Stimulated activated CD8-positive, alpha-beta memory T cell treated with anti-CD3 and anti-CD28 coated beads, Interleukin-15, amount 100 ng/mL, for 48 hours (primary cell): Measurements from ENCODE around the gene PGPEP1.
"Not testable (repeated sequence)": the region's sequence is repeated elsewhere in the genome, so short reads cannot be mapped to it uniquely, and the experiment has no call there.

Source experiments
- DNase-seq, 2 donors: peaks; one replicate each; pipeline ENCODE4 v3.0.0-alpha.2; 2020; ENCODE audit warnings: low read depth in 2 of 2

PGPEP1 gene

DNA sequence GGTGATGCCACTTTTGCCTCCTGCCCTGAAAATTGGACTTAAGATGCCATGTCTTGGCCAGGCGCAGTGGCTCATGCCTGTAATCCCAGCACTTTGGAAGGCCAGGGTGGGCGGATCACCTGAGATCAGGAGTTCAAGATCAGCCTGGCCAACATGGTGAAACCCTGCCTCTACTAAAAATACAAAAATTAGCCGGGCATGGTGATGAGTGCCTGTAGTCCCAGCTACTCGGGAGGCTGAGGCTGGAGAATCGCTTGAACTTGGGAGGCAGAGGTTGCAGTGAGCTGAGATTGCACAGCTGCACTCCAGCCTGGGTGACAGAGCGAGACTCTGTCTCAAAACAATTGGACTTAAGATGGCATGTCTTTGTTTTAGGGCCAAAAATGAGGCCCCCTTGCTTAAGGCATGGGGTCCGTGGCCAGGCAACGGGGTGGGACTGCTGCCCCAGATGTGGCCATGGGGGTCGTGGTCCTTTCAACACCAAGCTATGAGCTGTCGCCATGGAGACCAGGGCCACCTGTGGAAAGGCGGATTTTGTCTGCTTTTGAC, 24.0 kb downstream of the PGPEP1 start:
- not testable (repeated sequence) for DNase-seq

DNA sequence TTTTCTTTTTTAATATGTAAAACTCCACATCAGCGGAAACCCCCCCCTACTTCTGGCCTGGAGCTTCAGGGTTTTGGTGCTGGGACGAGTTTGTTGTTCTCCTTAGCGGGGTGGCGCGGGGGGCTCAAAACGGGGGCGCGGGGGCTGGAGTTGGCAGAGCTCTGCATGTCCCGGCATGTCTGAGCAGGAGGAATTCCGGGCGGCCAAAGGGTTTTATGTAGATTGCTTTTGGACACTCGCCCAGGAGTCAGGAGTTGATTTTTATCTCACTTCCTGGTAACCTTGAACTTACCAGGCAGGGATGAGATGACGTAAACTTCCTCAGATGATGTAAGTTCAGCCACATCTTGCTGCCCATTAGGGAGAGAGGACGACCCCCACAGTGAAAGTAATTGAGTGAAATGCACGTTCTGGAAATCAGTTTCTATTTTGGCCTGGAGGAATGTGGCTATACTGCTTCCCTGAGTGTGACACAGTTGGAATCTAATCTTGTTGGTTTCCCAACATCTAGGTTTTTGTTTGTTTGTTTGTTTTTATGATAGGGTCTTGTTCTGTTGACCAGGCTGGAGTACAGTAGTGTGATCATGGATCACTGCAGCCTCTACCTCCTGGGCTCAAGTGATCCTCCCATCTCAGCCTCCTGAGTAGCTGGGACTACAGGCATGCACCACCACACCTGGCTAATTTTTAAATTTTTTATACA, 24.6 kb downstream of the PGPEP1 start:
- no peak for DNase-seq

DNA sequence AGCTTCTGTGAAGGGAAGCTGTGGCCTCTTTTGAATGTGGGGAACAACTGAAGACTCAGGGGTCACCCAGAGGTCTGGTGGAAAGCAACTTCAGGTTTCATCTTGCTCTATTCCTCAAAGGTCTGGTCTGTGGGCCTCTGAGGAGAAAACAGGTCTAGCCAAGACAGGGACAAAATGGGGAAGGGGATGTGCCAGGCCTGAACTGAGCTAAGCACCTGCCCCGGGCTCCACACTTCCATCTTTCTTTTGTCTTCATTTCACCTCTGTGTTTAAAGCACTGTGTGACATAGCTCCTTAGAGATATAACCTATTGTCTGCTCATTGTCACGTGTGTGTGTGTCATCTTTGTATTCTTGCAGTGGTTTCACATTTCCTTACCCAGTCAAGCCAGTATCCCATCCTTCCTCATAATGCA, 25.6 kb downstream of the PGPEP1 start:
- no peak for DNase-seq

DNA sequence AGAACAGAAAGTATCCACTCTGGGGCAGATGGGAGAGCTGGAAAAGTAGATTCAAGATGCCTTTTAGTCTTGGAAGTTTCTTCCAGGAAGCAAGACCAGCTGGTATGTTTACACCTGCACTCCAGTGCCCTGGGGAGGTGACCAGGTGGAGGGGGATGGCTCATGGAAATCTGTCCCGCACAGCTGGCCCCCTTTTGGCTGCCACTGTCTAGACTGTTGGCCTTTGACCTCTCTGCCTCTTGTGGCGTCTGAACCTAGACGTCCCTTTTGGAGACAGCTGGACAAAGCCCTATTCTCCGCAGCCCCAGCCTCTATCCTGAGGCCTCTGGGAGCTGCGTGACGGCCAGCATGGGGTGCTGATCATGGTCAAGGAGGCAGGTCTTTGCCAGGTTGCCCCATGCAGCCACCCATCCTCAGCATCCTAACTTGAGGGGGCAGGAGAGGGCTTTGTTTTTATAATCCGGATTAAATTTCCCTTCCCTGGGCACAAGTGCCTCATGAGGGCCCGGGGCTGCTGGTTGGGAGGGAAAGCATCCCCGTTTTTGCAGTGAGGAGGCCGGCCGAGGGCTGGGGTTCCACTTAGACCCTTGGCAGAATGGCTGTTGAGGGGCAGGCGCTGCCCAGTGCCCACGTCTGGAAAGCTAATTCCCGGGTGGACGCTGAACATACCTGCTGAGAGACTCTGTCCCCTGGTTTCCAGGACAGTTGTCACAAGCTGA, 28.3 kb downstream of the PGPEP1 start:
- no peak for DNase-seq

DNA sequence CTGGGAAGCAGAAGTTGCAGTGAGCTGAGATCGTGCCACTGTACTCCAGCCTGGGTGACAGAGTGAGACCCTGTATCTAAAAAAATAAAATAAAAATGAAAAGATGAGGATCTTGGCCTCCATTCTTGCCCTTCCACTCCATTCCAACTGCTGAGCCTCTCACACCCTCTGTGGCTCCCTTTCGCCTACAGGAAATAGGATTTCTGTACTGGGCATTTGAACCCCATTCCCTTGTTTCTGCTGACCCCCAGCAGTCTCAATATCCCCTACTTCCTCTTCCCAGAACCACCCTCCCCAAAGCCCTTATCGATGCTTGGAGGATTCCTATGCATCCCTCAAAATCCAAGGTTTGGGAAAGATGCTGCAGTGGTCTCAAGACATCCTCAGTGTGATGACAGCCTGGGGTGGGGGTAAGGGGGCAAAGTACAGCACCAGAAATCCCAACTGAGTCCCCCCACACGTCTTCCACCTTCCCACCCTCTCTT, 33.1 kb downstream of the PGPEP1 start:
- DNase-seq = no peak

DNA sequence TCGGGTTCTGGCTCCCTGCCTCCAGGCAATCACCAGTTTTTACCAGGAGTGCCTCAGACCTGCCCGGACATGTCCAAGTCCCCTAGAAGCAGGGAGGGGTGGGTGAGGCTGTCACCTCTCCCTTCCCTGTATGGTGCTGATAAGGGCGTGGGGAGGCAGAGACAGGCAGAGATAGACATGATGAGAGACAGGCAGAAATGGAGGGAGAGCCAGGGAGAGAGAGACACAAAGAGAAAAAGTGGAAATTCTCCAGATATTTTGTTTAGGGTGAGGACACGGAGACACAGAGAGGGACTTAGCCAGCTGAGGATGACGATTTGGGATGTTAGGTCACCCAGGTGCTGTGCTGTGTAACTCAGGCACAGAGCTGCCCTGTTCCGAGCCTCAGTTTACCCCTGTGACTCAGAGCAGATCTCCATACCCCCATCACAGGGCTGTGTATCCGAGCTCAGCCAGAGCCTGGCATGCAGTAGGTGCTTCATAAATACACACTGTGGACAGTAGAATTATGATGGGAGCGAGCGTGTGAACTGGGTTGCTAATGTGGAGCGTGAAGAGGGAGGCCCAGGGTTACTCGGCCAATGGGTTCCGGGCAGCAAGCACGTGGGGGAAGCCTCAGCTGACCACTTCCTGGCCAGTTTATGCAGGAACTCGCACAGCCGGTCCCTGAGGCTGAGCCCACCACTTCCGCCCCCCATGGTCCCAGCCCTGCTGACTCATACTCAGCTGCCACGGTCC, 33.7 kb downstream of the PGPEP1 start:
- DNase-seq = peak; percentile 61 to 82

DNA sequence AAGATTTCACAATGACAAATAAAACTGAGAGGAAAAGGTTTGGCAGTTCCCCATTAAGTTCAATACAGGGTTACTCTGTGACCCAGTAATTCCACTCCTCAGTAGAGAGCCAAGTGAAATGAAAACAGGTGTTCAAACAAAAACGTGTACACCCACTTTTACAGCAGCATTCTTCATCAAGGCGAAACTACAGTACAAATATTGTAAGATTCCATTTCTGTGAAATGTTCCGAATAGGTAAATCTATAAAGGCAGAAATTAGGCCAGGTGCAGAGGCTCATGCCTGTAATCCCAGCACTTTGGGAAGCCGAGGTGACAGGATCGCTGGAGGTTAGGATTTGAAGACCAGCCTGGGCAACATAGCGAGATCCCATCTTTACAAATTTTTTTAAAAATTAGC, 36.6 kb downstream of the PGPEP1 start:
- DNase-seq = no peak

DNA sequence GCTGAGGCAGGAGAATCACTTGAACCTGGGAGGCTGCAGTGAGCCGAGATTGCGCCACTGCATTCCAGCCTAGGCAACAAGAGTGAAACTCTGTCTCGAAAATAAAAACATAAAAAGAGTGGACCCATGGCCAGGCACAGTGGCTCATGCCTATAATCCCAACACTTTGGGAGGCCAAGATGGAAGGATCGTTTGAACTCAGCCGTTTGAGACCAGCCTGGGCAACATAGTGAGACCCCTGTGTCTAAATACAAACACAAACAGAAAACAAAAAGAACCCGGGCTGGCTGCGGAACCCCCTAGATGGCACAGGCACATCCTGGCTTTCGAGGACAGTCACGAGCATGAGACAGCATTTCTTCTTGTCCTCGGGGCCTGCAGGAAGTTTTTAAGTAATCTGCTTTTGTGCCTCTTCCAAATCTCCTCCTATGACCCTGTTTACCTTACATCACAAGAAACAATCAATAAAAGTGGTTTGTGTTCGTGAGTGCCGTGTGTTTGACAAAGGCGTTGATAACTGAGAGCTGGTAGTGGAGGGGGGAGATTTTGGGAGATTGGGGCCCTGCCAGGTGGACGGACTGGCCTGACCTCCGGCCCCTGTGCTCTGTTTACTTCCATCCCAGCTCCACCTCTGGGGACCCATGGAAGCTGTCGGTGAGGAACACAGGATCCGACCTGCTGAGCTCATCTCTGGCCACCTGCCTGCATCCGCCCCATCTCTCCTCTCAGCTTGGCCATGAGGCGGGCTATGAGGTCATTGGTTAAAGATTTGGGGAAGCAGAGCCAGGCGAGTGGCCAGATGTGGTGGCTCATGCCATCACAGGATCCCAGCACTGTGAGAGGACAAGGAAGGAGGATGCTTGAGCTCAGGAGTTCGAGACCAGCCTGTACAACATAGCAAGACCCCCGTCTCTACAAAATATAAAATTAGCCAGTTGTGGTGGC, 39.7 kb downstream of the PGPEP1 start:
- DNase-seq = no peak

DNA sequence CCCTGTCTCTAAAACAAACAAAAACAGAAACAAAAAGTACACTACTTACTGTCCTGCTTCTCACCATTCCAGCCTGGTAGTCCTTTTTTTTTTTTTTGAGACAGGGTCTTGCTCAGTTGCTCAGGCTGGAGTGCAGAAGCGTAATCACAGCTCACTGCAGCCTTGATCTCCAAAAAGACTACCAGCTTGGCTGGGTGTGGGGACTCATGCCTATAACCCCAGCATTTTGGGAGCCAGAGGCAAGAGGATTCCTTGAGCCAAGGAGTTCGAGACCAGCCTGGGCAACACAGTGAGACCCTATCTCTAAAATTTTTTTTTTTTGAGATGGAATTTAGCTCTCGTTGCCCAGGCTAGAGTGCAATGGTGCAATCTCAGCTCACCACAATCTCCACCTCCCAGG, 40.4 kb downstream of the PGPEP1 start:
- DNase-seq = no peak

DNA sequence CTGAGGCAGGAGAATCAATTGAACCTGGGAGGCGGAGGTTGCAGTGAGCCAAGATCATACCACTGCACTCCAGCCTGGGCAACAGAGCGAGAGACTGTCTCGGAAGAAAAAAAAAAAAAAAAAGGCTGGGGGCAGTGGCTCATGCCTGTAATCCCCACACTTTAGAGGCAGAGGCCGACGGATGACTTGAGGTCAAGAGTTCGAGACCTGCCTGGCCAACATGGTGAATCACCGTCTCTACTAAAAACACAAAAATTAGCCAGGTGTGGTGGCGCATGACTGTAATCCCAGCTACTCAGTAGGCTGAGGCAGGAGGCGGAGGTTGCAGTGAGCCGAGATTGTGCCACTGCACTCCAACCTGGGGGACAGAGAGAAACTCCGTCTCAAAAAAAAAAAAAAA, 43.2 kb downstream of the PGPEP1 start:
- not testable (repeated sequence) for DNase-seq

DNA sequence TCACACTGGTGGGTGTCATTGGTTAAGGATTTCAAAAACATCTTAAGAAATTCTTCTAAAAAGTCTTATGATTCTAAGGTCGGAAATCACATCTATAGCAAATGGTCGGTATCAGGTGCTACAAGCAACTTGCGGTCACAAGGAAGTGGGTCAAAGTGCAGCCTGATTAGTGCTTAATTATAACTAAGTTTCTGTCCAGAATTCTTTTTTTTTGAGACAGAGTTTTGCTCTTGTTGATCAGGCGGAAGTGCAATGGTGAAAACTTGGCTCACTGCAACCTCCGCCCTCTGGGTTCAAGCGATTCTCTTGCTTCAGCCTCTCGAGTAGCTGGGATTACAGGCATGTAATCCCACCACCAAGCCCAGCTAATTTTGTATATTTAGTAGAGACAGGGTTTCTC, 44.4 kb downstream of the PGPEP1 start:
- no peak for DNase-seq

DNA sequence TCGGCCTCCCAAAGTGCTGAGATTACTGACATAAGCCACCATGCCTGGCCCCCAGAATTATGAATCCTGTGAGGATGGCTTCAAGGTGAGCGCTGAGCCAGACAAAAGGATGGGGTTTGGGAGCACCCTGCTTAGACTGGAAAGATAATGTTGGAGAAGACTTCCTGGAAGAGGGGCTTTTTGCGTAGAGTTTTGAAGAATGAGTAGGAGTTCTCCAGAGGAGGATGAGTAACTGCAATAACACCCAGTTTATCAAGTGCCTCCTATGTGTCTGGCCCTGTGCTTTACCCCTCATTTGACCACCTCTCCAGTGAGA, 44.9 kb downstream of the PGPEP1 start:
- DNase-seq = no peak

DNA sequence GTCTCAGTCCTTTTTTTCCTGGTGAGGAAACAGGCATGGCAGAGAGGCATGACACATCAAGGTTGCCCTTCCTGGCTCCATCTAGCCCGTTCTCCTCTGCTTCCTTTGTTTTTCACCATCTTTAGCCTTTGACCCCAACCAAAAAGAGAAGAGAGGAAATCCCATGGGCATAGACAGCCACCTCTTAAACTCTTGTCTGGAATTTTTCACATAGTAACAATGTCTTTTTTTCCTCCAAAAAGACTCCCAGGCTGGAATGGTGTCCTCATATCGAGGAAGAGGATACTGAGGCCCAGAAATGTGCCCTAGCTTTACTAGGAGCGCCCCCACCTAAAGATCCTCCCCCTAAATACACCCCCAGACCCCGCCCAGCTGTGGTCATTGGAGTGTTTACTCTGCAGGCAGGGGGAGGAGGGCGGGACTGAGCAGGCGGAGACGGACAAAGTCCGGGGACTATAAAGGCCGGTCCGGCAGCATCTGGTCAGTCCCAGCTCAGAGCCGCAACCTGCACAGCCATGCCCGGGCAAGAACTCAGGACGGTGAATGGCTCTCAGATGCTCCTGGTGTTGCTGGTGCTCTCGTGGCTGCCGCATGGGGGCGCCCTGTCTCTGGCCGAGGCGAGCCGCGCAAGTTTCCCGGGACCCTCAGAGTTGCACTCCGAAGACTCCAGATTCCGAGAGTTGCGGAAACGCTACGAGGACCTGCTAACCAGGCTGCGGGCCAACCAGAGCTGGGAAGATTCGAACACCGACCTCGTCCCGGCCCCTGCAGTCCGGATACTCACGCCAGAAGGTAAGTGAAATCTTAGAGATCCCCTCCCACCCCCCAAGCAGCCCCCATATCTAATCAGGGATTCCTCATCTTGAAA, 45.5 kb downstream of the PGPEP1 start, which contains the start of gene GDF15:
TSS of gene GDF15 (plus strand) at position 484 of the 868 bp plus-strand sequence. CDS start at position 516, 32 bp downstream.
- peak; percentile 13 to 15 for DNase-seq

DNA sequence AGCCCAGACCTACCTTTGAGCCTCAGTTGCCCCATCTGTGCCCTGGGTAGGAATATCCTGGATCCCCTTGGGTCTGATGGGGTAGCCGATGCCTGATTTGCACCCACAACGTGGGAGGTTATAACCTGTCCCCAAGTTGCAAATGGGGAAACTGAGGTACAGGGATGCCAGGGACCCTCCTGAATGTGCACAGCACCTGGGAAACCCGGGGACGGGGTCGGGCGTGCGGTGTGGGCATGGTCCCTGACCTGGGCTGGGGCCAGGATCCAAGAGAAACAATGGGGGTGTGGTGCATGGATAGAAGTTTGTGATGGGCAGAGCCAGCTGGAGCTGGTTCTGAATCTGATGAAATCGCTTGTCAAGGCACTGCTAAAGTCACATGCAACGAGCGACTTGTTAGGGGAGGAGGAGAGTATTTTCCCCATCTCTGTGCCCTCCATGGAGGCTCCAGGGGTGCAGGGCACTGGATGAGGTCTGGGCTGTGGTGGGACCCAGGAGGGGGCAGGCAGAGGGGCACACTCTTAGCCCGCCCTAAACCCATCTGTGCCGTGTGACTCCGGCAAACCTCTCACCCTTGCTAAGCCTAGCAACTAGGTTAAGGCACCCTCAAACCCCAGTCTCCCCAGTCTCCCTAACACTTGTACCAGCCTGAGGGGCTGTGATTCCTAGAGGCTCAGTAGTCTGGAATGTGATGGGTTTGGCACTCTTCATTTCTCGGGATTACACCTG, 46.3 kb downstream of the PGPEP1 start:
- DNase-seq = no peak

DNA sequence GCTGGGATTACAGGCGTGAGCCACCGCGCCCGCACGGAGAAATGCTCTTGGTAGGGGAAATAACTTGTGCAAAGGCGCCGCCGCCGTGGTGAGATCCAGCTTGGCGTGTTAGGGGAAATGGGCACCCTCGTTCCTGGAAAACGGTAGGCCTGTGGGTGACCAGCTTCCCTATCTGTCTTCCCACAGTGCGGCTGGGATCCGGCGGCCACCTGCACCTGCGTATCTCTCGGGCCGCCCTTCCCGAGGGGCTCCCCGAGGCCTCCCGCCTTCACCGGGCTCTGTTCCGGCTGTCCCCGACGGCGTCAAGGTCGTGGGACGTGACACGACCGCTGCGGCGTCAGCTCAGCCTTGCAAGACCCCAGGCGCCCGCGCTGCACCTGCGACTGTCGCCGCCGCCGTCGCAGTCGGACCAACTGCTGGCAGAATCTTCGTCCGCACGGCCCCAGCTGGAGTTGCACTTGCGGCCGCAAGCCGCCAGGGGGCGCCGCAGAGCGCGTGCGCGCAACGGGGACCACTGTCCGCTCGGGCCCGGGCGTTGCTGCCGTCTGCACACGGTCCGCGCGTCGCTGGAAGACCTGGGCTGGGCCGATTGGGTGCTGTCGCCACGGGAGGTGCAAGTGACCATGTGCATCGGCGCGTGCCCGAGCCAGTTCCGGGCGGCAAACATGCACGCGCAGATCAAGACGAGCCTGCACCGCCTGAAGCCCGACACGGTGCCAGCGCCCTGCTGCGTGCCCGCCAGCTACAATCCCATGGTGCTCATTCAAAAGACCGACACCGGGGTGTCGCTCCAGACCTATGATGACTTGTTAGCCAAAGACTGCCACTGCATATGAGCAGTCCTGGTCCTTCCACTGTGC, 47.9 kb downstream of the PGPEP1 start:
- DNase-seq = peak; percentile 68 to 75

DNA sequence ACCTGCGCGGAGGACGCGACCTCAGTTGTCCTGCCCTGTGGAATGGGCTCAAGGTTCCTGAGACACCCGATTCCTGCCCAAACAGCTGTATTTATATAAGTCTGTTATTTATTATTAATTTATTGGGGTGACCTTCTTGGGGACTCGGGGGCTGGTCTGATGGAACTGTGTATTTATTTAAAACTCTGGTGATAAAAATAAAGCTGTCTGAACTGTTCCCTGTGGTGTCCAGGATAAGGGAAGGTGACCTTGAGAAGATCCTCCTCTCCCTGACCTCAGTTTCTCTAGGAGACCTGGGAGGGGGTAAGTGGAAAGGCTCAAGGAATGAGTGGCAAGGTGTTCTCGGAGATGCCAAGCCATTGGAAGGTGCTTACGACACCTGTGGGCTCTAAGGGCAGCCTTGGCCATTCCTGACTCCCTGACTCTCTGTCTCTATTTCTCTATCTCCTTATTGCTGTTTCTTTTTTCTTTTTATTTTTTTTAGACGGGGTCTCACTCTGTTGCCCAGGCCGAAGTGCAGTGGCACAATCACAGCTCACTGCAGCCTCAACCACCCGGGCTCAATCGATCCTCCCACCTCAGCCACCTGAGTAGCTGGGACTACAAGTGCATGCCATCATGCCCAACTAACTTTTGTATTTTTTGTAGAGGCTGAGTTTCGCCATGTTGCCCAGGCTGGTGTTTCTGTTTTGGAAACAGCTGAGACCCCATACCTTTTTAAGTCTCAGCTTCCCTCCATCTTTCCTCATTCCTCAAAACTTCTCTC, 48.7 kb downstream of the PGPEP1 start:
- no peak for DNase-seq

DNA sequence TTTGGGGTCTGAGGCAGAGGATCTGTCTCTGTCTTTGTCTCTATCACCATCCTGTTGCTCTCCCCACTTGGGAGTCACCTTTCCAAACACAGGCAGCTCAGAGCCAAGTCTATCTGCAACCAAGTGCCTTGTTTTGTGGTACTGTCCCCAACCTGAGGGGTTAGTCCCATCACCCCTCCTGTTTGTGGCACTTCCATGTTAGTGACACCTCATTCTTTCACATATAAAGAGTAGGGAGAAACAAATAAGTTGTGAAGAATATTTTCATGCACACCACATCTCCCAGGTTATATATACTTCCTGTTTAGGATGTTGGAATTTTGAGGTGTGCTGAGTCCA, 49.3 kb downstream of the PGPEP1 start:
- no peak for DNase-seq
